GM12891 (cell line): ENCODE data around the gene DMD.

ENCODE experiments used
- DNase-seq: peaks from one replicate; pipeline ENCODE4 v3.0.0; 2011; ENCODE audit warnings: low spot score; ENCODE audit not compliant: insufficient read length
- FAIRE-seq: peaks from 2 replicates; lab custom pipeline; 2011; peaks lifted over from hg19 to GRCh38; lab: Jason Lieb, UNC
- PAX5 ChIP-seq: IDR thresholded peaks from 2 replicates; pipeline ENCODE4 v1.6.1; 2011; ENCODE audit warnings: low read length, moderate library complexity, mild to moderate bottlenecking; ENCODE audit not compliant: insufficient read depth, severe bottlenecking
- POLR2A ChIP-seq: IDR thresholded peaks from 2 replicates; pipeline ENCODE4 v1.6.1; 2011; ENCODE audit warnings: low read depth, low read length, control low read depth
- POLR2AphosphoS5 ChIP-seq: IDR thresholded peaks from 2 replicates; pipeline ENCODE4 v1.6.1; 2011; ENCODE audit warnings: low read depth, low read length, control low read depth
- POU2F2 ChIP-seq: IDR thresholded peaks from 2 replicates; pipeline ENCODE4 v1.6.1; 2011; ENCODE audit warnings: low read depth, mild to moderate bottlenecking, control low read depth, low read length, moderate library complexity
- SPI1 ChIP-seq: IDR thresholded peaks from 2 replicates; pipeline ENCODE4 v1.6.1; 2011; ENCODE audit warnings: low read depth, low read length, control low read depth
- TAF1 ChIP-seq: IDR thresholded peaks from 2 replicates; pipeline ENCODE4 v1.6.1; 2011; ENCODE audit warnings: low read depth, low read length, control low read depth

Gene DMD

GRCh38 chrX:32016195-32016594 is 1195.2 kb downstream of the DMD start:
- no peak for TF ChIP-seq PAX5
- TF ChIP-seq POLR2AphosphoS5: no peak
- no peak for TF ChIP-seq SPI1
- no peak for TF ChIP-seq POLR2A
- TF ChIP-seq TAF1: no peak
- TF ChIP-seq POU2F2: no peak
- FAIRE-seq (no peak), DNase-seq (no peak)

DNA sequence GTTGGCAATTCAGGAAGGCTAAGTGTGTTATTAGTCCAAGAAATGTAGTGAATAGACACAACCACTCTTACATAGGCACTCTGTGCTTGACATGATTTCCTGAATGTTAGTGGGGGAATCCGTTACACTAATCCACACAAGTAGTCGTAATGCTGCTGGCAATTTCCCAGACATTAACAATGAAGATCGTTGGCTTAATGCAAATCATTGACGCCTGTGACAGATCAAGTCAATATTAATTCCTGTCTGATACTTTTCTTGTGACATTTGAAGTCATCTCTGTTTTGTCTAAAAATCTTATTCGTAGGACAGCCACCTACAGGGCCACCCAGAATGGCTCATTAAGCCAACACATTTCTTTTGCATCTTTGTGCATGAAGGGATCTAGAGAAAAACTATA is 1200.4 kb downstream of the DMD start:
- FAIRE-seq (no peak), DNase-seq (no peak)
- no peak for TF ChIP-seq SPI1
- TF ChIP-seq POLR2AphosphoS5: no peak
- no peak for TF ChIP-seq PAX5
- TF ChIP-seq POLR2A: no peak
- TF ChIP-seq POU2F2: no peak
- TF ChIP-seq TAF1: no peak

DNA sequence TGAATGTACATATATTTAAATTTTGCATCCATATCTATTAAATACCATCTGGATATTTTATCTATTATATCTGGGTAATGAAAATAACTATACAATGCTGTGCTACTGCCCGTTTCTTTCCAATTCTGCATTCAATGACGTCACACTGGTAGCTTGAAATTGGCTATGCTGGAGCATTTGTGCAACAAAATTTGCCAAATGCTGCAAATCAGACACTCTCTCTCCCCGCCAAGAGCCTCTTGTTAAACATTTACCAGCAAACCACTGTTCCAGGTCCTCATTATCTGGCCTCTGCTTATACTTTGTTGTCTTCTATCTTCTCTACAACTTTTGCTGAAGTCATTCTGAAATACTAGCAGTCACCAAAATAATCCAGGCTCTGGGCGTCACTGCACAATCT is 1201.1 kb downstream of the DMD start:
- DNase-seq (no peak), FAIRE-seq (no peak)
- no peak for TF ChIP-seq POLR2A
- no peak for TF ChIP-seq PAX5
- TF ChIP-seq TAF1: no peak
- no peak for TF ChIP-seq SPI1
- TF ChIP-seq POLR2AphosphoS5: no peak
- TF ChIP-seq POU2F2: no peak

GRCh38 chrX:31993637-31994036 is 1217.7 kb downstream of the DMD start:
- FAIRE-seq (no peak), DNase-seq (no peak)
- TF ChIP-seq TAF1: no peak
- no peak for TF ChIP-seq POLR2A
- TF ChIP-seq SPI1: no peak
- no peak for TF ChIP-seq POU2F2
- TF ChIP-seq PAX5: no peak
- no peak for TF ChIP-seq POLR2AphosphoS5

DNA sequence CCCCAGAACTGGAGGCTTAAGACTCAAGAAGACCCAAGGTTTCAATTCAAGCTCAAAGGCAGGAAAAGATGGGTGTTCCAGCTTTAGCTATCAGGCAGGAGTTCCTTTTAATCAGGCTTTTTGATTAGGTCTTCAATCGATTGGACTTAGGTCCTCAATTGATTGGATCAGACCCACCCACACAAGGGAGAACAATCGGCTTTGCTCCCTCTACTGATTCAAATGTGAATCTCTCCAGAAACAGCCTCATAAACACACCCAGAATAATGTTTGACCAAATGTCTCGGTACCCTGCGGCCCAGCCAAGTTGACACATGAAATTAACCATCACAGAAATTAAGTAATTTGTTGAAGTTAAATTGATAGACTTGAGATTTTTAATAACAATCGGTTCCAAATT is 1222.4 kb downstream of the DMD start:
- FAIRE-seq (no peak), DNase-seq (no peak)
- TF ChIP-seq PAX5 (no peak), TAF1 (no peak), POLR2AphosphoS5 (no peak), POLR2A (no peak), POU2F2 (no peak), SPI1 (no peak)

GRCh38 chrX:31981546-31982062 is 1229.7 kb downstream of the DMD start:
- FAIRE-seq (no peak), DNase-seq (no peak)
- TF ChIP-seq SPI1 (no peak), PAX5 (no peak), TAF1 (no peak), POU2F2 (no peak), POLR2A (no peak), POLR2AphosphoS5 (no peak)

DNA sequence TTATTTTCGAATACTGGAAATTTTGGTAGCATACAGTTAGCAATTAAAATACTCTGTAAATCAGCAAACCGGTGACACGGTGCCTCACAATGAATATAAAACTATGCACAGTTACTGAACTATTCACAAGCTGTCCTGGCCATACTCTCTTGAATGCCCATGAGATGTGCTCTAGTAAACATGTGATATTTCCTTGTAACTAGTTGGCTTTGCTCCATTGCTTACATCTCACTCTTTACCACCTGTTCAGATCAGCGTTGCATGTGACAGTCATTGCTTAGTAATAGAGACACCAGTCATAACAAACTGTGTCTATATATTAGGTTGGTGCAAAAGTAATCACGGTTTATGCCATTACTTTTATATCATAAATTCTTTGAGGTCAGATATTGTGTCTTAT is 1241.6 kb downstream of the DMD start:
- FAIRE-seq (no peak), DNase-seq (no peak)
- no peak for TF ChIP-seq PAX5
- TF ChIP-seq TAF1: no peak

GRCh38 chrX:31962256-31962655 is 1249.1 kb downstream of the DMD start:
- TF ChIP-seq SPI1 (no peak), TAF1 (no peak), PAX5 (no peak), POLR2A (no peak), POLR2AphosphoS5 (no peak), POU2F2 (no peak)
- no peak for FAIRE-seq
- DNase-seq: no peak

- DNase-seq (no peak), FAIRE-seq (no peak)
- no peak for TF ChIP-seq POU2F2
- no peak for TF ChIP-seq POLR2AphosphoS5
- no peak for TF ChIP-seq SPI1
- TF ChIP-seq POLR2A: no peak
- no peak for TF ChIP-seq PAX5
- TF ChIP-seq TAF1: no peak
Measured at GRCh38 chrX:31934842-31935370, 1276.4 kb downstream of the DMD start.

- DNase-seq: no peak
- FAIRE-seq: no peak
Measured at GRCh38 chrX:31934015-31934414, 1277.3 kb downstream of the DMD start.

More at GRCh38 chrX:31934015-31934414, 1277.3 kb downstream of the DMD start:
- TF ChIP-seq TAF1 (no peak), POLR2AphosphoS5 (no peak), SPI1 (no peak), POLR2A (no peak), POU2F2 (no peak), PAX5 (no peak)
